Epithelial cell of proximal tubule (primary cell): ENCODE measurements around the gene FAM228A. TPM values are rescaled to one million over a fixed set of nuclear protein-coding genes. Genes with fewer than 3 reads are reported as not detected.

Source experiments
- DNase-seq: peaks from one replicate; pipeline ENCODE4 v3.0.0-alpha.2; 2011; ENCODE audit warnings: low read depth
- H3K4me3 ChIP-seq: 2 replicates; pipeline ENCODE4 v1.5.1; 2011; ENCODE audit warnings: low read depth, mild to moderate bottlenecking, low read length
- total RNA-seq: library from RNA; depleted of rRNA; stranded (reverse); fragments of >200 nt; gene quantifications from 2 replicates; pipeline ENCODE4 v1.2.3, GENCODE V29; 2015
- TF ChIP-seq, protein P1 (sequence below): conservative IDR thresholded peaks from 2 replicates; pipeline ENCODE4 v1.5.1; 2012; ENCODE audit warnings: low read depth, mild to moderate bottlenecking, low read length

Gene FAM228A
- total RNA-seq, 1 donor from 2014 or later: not detected

DNA sequence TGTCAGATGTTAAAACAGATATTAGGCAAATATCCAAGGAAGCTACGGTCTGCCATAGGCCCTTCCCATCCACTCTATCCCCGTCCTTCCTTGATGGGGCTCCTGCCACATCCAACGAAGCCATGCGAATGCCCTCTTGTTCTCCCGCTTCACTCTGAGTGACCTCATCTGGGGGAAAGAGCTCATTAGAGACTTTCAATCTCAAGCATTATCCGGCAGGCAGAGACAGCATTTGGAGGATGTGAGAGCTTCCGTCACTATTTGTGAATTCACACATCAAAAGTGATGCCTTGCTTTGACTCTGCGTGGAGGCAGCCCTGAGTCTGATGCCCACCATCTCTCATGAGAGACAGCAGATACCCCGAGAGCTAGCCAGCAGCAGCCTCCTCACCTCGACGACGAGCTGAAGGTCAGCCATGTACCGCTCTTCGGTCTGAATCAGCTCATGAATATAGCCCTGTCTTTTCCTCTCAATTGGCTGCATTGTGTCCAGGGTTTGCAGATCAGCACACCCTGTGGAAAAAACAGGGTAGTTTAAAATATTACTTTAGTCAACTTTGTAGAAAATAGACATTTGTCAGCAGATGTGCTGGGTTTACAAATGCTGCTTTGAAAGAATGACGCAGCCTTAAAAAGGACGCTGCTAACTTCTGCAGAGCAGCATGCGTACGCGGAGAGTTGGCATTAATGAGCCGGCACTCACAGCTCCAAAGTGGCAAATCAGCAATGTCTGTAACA lies 45.9 kb downstream of the FAM228A start:
- no peak for DNase-seq
- H3K4me3 ChIP-seq: no peak overlapping the region
- TF ChIP-seq, protein P1, sequence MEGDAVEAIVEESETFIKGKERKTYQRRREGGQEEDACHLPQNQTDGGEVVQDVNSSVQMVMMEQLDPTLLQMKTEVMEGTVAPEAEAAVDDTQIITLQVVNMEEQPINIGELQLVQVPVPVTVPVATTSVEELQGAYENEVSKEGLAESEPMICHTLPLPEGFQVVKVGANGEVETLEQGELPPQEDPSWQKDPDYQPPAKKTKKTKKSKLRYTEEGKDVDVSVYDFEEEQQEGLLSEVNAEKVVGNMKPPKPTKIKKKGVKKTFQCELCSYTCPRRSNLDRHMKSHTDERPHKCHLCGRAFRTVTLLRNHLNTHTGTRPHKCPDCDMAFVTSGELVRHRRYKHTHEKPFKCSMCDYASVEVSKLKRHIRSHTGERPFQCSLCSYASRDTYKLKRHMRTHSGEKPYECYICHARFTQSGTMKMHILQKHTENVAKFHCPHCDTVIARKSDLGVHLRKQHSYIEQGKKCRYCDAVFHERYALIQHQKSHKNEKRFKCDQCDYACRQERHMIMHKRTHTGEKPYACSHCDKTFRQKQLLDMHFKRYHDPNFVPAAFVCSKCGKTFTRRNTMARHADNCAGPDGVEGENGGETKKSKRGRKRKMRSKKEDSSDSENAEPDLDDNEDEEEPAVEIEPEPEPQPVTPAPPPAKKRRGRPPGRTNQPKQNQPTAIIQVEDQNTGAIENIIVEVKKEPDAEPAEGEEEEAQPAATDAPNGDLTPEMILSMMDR: no peak

- H3K4me3 ChIP-seq: no peak overlapping the region
- no peak for DNase-seq
- TF ChIP-seq, protein P1: no peak
Observed at GRCh38 chr2:24221343-24222050, 46.6 kb downstream of the FAM228A start.

DNA sequence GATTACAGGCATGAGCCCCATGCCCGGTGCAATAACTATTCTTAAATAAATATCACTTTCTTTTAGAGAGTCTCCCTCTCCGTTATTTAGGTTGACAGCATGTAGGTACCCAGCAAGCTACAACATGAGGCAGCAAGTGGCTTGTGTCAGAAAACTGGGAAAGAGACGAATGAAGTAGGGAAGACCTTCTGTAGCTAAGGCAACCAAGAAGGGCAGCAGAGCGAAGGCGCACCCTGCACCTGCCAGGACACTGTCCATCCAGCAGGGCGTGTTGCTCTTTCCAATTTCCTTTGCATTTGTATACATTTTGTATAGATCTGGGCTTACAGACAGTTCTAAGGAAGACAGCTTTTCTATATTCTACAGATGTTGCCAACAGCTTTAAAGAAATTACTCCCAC lies 48.1 kb downstream of the FAM228A start:
- no peak for DNase-seq

GRCh38 chr2:24225499-24226242 lies 50.8 kb downstream of the FAM228A start:
- TF ChIP-seq, protein P1: no peak
- H3K4me3 ChIP-seq: no peak overlapping the region
- no peak for DNase-seq

More for the DNA sequence above, 48.1 kb downstream of the FAM228A start:
- no peak overlapping the region for H3K4me3 ChIP-seq
- TF ChIP-seq, protein P1: no peak

DNA sequence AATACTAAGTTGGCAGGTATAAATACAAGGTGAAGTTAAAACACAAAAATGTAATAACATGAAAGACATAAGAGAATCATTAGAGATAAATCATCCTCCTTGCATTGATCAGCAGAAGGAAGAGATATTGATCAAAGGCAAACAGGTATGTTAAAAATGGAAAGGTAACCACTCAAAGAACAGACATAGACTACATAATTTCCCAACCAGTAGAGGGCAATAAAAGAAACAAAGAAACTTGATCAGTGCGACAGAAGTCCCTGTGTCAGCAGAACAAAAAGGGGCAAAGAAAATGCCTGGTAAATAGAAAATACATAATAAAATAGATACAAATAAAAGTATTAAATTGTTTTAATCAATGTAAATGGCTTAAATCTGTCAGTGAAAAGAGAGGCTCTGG lies 53.6 kb downstream of the FAM228A start:
- H3K4me3 ChIP-seq: no peak overlapping the region
- TF ChIP-seq, protein P1: peak; percentile 62
- no peak for DNase-seq

- TF ChIP-seq, protein P1: no peak
- H3K4me3 ChIP-seq: no peak overlapping the region
- DNase-seq: no peak
Observed at GRCh38 chr2:24231461-24231881, 56.6 kb downstream of the FAM228A start.
